ENCODE results near the gene ACER2. TPM values are rescaled to one million over a fixed set of nuclear protein-coding genes. Genes with fewer than 3 reads are reported as not detected.

The ACER2 gene
- total RNA-seq, 1 experiment from 2014 or later: 9.6 TPM

DNA sequence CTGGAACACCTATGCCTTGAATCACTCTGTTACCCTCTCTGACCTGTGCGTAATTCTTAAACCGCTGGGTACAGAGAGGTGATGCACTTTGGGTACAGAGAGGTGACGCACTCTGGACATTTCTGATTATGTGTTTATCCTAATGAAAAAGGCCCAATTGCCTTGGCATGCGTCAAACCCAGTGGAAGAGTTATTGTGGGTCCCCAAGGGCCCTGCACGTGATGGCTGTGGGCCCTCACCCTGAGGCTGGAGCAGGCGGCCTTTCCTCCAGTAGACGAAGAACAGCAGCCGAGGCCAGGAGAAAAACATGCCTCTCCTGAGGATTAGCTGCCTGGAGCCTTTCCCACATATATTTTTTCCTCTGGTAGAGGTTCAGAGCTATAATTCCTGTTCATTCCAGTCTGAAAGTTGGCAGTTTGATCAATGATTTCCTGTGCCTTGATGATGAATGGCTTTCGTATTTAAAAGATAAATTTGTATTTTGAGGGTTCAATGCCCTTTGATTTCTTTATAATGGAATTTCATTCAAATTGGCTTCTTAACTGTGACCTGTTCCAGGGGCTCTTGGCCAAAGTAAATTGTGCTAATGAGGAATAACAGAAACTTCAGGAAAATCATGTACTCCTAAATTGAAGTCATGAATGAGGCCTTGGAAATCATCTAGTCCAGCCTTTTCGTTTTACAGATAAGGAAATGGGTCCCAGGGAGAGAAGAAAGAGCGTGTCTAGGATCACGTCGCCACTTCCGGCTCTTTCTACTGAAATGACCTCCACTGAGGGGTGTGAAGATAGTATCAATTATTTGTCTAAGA lies 22.8 kb downstream of the ACER2 start:
- Histone ChIP-seq H4K91ac (ENCODE audit: insufficient read length, low read depth, low read length) (no peak overlapping the region), H3K56ac (ENCODE audit: insufficient read length, low read depth, low read length) (no peak overlapping the region), H2AK5ac (ENCODE audit: insufficient read length, low read length) (no peak overlapping the region), H3K4me1 (ENCODE audit: insufficient read depth, low read length) (no peaks in the 10 kb centered on the region), H2AFZ (ENCODE audit: low read length) (no peak overlapping the region), H3T11ph (ENCODE audit: low read length) (no peak overlapping the region), H3K79me2 (ENCODE audit: insufficient read depth, low read length) (no peaks in the 10 kb centered on the region), H3K23me2 (ENCODE audit: insufficient read length, low read depth, low read length, poor library complexity, severe bottlenecking) (no peaks in the 10 kb centered on the region), H3K27ac (ENCODE audit: insufficient read length, low read depth, low read length) (no peak overlapping the region), H3K23ac (ENCODE audit: insufficient read length, low read depth, low read length) (no peak overlapping the region), H3K18ac (ENCODE audit: insufficient read length, low read depth, low read length) (no peak overlapping the region), H2BK12ac (ENCODE audit: insufficient read length, low read depth, low read length) (no peak overlapping the region), H3K9me3 (ENCODE audit: control insufficient read depth, low read depth, low read length) (no peaks in the 10 kb centered on the region), H4K20me1 (ENCODE audit: control insufficient read depth, insufficient read depth, insufficient read length) (no peaks in the 10 kb centered on the region), H3K4ac (ENCODE audit: low read depth, low read length) (no peak overlapping the region), H2BK20ac (ENCODE audit: low read depth, low read length, poor library complexity, severe bottlenecking) (no peak overlapping the region), H2BK15ac (ENCODE audit: low read depth, low read length) (no peak overlapping the region), H4K5ac (ENCODE audit: insufficient read length, low read depth, low read length) (no peak overlapping the region), H3K14ac (ENCODE audit: insufficient read depth, low read length) (no peak overlapping the region), H3K4me2 (ENCODE audit: insufficient read depth, insufficient read length, low read length) (no peak overlapping the region), H3K27me3 (ENCODE audit: insufficient read depth, low read length) (no peaks in the 10 kb centered on the region), H2BK5ac (ENCODE audit: insufficient read length, low read length) (no peak overlapping the region), H2BK120ac (ENCODE audit: low read depth, low read length, poor library complexity, severe bottlenecking) (no peak overlapping the region), H3K79me1 (ENCODE audit: insufficient read depth, low read depth, low read length, poor library complexity, severe bottlenecking) (no peaks in the 10 kb centered on the region), H4K8ac (replicated peaks; ENCODE audit: insufficient read length, low read depth, low read length) (no peak overlapping the region), H3K9ac (ENCODE audit: extremely low read depth, insufficient read length, low read length) (no peak overlapping the region)
- Mint-ChIP-seq H3K9me3 (peaks cover 10 to 15% of the 10 kb centered on the region in 2 experiments; a peak in 3 of 5 replicates), H3K4me1 (peaks cover 7 to 9% of the 10 kb centered on the region in 2 experiments; a peak in 3 of 4 replicates), H3K4me3 (no peak overlapping the region), H3K36me3 (ENCODE audit: insufficient read depth in 1 of 3, low read depth in 3 of 3) (peaks cover 25 to 49% (median 49%) of the 10 kb centered on the region in 3 experiments), H3K27ac (peak overlapping the region in 1 of 3 experiments; percentile 85; a peak in 2 of 7 replicates), H3K27me3 (ENCODE audit: low read depth) (no peaks in the 10 kb centered on the region; the same call in 1 of the 2 replicates)
- no peak for DNase-seq
- no CpG with 5 or more reads among the region's 14 CpGs for WGBS (ENCODE audit: extremely low coverage, insufficient read length, low lambda C conversion rate)
- TF ChIP-seq, protein P1, sequence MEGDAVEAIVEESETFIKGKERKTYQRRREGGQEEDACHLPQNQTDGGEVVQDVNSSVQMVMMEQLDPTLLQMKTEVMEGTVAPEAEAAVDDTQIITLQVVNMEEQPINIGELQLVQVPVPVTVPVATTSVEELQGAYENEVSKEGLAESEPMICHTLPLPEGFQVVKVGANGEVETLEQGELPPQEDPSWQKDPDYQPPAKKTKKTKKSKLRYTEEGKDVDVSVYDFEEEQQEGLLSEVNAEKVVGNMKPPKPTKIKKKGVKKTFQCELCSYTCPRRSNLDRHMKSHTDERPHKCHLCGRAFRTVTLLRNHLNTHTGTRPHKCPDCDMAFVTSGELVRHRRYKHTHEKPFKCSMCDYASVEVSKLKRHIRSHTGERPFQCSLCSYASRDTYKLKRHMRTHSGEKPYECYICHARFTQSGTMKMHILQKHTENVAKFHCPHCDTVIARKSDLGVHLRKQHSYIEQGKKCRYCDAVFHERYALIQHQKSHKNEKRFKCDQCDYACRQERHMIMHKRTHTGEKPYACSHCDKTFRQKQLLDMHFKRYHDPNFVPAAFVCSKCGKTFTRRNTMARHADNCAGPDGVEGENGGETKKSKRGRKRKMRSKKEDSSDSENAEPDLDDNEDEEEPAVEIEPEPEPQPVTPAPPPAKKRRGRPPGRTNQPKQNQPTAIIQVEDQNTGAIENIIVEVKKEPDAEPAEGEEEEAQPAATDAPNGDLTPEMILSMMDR (conservative IDR thresholded peaks at IDR 0.05): no peak

Measured in H9 (cell line).